WTC11 (cell line): Measurements from ENCODE around the gene IFNAR2.

Experiments used
- ARID4B ChIP-seq: sonication (generic); formaldehyde crosslinking; IDR thresholded peaks from 2 replicates; pipeline ENCODE4 v1.8.0; 2023; ENCODE audit warnings: missing genetic modification reagents, mild to moderate bottlenecking, borderline replicate concordance
- CTCF ChIP-seq: fragments of 200-600 bp; IDR thresholded peaks from 2 replicates; pipeline ENCODE4 v1.8.0; 2022; ENCODE audit warnings: antibody characterized with exemption
- FOXK1 ChIP-seq: sonication (generic); formaldehyde crosslinking; IDR thresholded peaks from 2 replicates; pipeline ENCODE4 v1.8.0; 2022; ENCODE audit warnings: mild to moderate bottlenecking, moderate library complexity, missing genetic modification reagents
- ZNF232 ChIP-seq: sonication (generic); formaldehyde crosslinking; IDR thresholded peaks from 2 replicates; pipeline ENCODE4 v1.8.0; 2022; ENCODE audit warnings: mild to moderate bottlenecking, missing genetic modification reagents
- ZNF317 ChIP-seq: sonication (generic); formaldehyde crosslinking; IDR thresholded peaks from 2 replicates; pipeline ENCODE4 v1.8.1; 2023; ENCODE audit warnings: low read depth, mild to moderate bottlenecking, moderate library complexity, missing genetic modification reagents, borderline replicate concordance

GRCh38 chr21:33211305-33211704 lies 18.4 kb upstream of the IFNAR2 start:
- TF ChIP-seq CTCF (no peak), ARID4B (CRISPR knock-in tag) (no peak), ZNF317 (CRISPR knock-in tag) (no peak), ZNF232 (no peak), FOXK1 (CRISPR knock-in tag) (no peak)
